ENCODE results near the gene ZNF813. TPM values are rescaled to one million over a fixed set of nuclear protein-coding genes. Genes with fewer than 3 reads are reported as not detected.
A peak's percentile ranks its signal among the peaks of the same experiment; 100 is the strongest.

The ZNF813 gene
- total RNA-seq, 1 experiment from 2014 or later: 6.3 TPM

GRCh38 chr19:53537121-53537520 lies 69.6 kb downstream of the ZNF813 start:
- BruUV-seq (replicated peaks): no TSS peak
- no peak overlapping the region for H3K27ac ChIP-seq
- no peaks in the 10 kb centered on the region for H4K20me1 ChIP-seq (ENCODE audit: insufficient read depth)
- H3K4me3 ChIP-seq: no peak overlapping the region
- no peaks in the 10 kb centered on the region for H3K9me2 ChIP-seq (ENCODE audit: insufficient read depth)
- intact Hi-C loops (cut with micrococcal nuclease; ENCODE audit: unreplicated experiment): no loop called here
- no peaks in the 10 kb centered on the region for H3K79me2 ChIP-seq (ENCODE audit: low read depth)
- DNase-seq: no peak
- peaks cover 9% of the 10 kb centered on the region for H3K4me1 ChIP-seq (replicated peaks; ENCODE audit: insufficient read depth)
- ChIA-PET CTCF (no interaction called here), POLR2A (ENCODE audit: unreplicated experiment) (no interaction called here)
- peak overlapping the region; percentile 60; the same call in 1 of the 2 replicates for H3K4me2 ChIP-seq
- TF ChIP-seq CTCF (conservative IDR thresholded peaks at IDR 0.05) (no peak), EZH2 (IDR thresholded peaks at IDR 0.05; ENCODE audit: low read depth) (no peak)
- no peaks in the 10 kb centered on the region for H3K36me3 ChIP-seq (ENCODE audit: low read depth)
- peaks cover 5% of the 10 kb centered on the region; the same call in 1 of the 2 replicates for H3F3A ChIP-seq (ENCODE audit: insufficient read depth, low read depth)
- H3K27me3 ChIP-seq (ENCODE audit: insufficient read depth, low read depth): no peaks in the 10 kb centered on the region
- no peak overlapping the region for H2AFZ ChIP-seq
- H3K9me3 ChIP-seq (ENCODE audit: insufficient read depth, low read depth): no peaks in the 10 kb centered on the region

GRCh38 chr19:53537521-53538377 lies 70.2 kb downstream of the ZNF813 start, which contains the start of gene ZNF331:
TSS of gene ZNF331 (plus strand) at chr19:53538145. CDS start at chr19:53569377, 31,232 bp downstream.
- Histone ChIP-seq H3K9me2 (ENCODE audit: insufficient read depth) (no peaks in the 10 kb centered on the region), H4K20me1 (ENCODE audit: insufficient read depth) (no peaks in the 10 kb centered on the region), H3K4me2 (peak within 1 kb of the TSS; percentile 60), H3K36me3 (ENCODE audit: low read depth) (no peaks in the 10 kb centered on the region), H3K79me2 (ENCODE audit: low read depth) (no peaks in the 10 kb centered on the region), H3F3A (ENCODE audit: insufficient read depth, low read depth) (peaks cover 5% of the 10 kb centered on the region; the same call in 1 of the 2 replicates), H3K4me1 (replicated peaks; ENCODE audit: insufficient read depth) (peaks cover 16% of the 10 kb centered on the region), H3K27me3 (ENCODE audit: insufficient read depth, low read depth) (no peaks in the 10 kb centered on the region), H3K9me3 (ENCODE audit: insufficient read depth, low read depth) (no peaks in the 10 kb centered on the region), H3K4me3 (peak within 1 kb of the TSS; percentile 56), H2AFZ (peak within 1 kb of the TSS; percentile 62), H3K27ac (no peak within 1 kb of the TSS)
- CTCF ChIA-PET: no interaction called here
- no peak for TF ChIP-seq EZH2 (IDR thresholded peaks at IDR 0.05; ENCODE audit: low read depth)
- TF ChIP-seq CTCF (conservative IDR thresholded peaks at IDR 0.05): no peak
- POLR2A ChIA-PET (ENCODE audit: unreplicated experiment): no interaction called here
- intact Hi-C loops (cut with micrococcal nuclease; ENCODE audit: unreplicated experiment): no loop called here
- DNase-seq: peak in 1 of 2 experiments; percentile 72
- BruUV-seq (replicated peaks): no TSS peak

GRCh38 chr19:53538378-53539109 lies 71.0 kb downstream of the ZNF813 start:
- no peaks in the 10 kb centered on the region for H3K9me2 ChIP-seq (ENCODE audit: insufficient read depth)
- H3K27me3 ChIP-seq (ENCODE audit: insufficient read depth, low read depth): no peaks in the 10 kb centered on the region
- no peaks in the 10 kb centered on the region for H3K79me2 ChIP-seq (ENCODE audit: low read depth)
- CTCF ChIA-PET: no interaction called here
- no peaks in the 10 kb centered on the region for H3K9me3 ChIP-seq (ENCODE audit: insufficient read depth, low read depth)
- H2AFZ ChIP-seq: peak overlapping the region; percentile 62
- intact Hi-C loops (cut with micrococcal nuclease; ENCODE audit: unreplicated experiment): no loop called here
- H3K4me2 ChIP-seq: peak overlapping the region; percentile 60
- no TSS peak for BruUV-seq (replicated peaks)
- DNase-seq: peak in 1 of 2 experiments; percentile 12
- H3K4me3 ChIP-seq: peak overlapping the region; percentile 56
- peaks cover 5% of the 10 kb centered on the region; the same call in 1 of the 2 replicates for H3F3A ChIP-seq (ENCODE audit: insufficient read depth, low read depth)
- H3K27ac ChIP-seq: no peak overlapping the region
- no peak for TF ChIP-seq CTCF (conservative IDR thresholded peaks at IDR 0.05)
- TF ChIP-seq EZH2 (IDR thresholded peaks at IDR 0.05; ENCODE audit: low read depth): no peak
- no peaks in the 10 kb centered on the region for H4K20me1 ChIP-seq (ENCODE audit: insufficient read depth)
- POLR2A ChIA-PET (ENCODE audit: unreplicated experiment): no interaction called here
- no peaks in the 10 kb centered on the region for H3K36me3 ChIP-seq (ENCODE audit: low read depth)
- peaks cover 17% of the 10 kb centered on the region for H3K4me1 ChIP-seq (replicated peaks; ENCODE audit: insufficient read depth)

Measured in PC-9 (cell line).